SW480 (cell line): ENCODE results near the gene PMF1.
"Not testable (repeated sequence)": the region's sequence is repeated elsewhere in the genome, so short reads cannot be mapped to it uniquely, and the experiment has no call there.

ENCODE experiments used
- DNase-seq: peaks from one replicate; pipeline ENCODE4 v3.0.0-alpha.2; 2016; ENCODE audit warnings: low spot score

PMF1 gene

GRCh38 chr1:156212833-156213643, at the start of gene PMF1:
Gene PMF1 (plus strand): TSS chr1:156213007. CDS start chr1:156213016, 9 bp downstream.
- DNase-seq, result peak; percentile 92

- DNase-seq, result no peak
Measured at GRCh38 chr1:156163712-156164111, 49.1 kb upstream of the PMF1 start.

- no peak for DNase-seq
Measured at GRCh38 chr1:156164125-156164831, 48.5 kb upstream of the PMF1 start.

GRCh38 chr1:156165083-156165482, 47.7 kb upstream of the PMF1 start:
- no peak for DNase-seq

- no peak for DNase-seq
Measured at GRCh38 chr1:156167536-156167935, 45.3 kb upstream of the PMF1 start.

- DNase-seq, result no peak
Measured at GRCh38 chr1:156172696-156173470, 39.9 kb upstream of the PMF1 start.

- no peak for DNase-seq
Measured at GRCh38 chr1:156176610-156177210, 36.1 kb upstream of the PMF1 start.

- no peak for DNase-seq
Measured at GRCh38 chr1:156177919-156178654, 34.7 kb upstream of the PMF1 start.

GRCh38 chr1:156180471-156180870, 32.3 kb upstream of the PMF1 start:
- DNase-seq, result no peak

- DNase-seq, result not testable (repeated sequence)
Measured at GRCh38 chr1:156181391-156181924, 31.3 kb upstream of the PMF1 start.

- not testable (repeated sequence) for DNase-seq
Measured at GRCh38 chr1:156182010-156182779, 30.6 kb upstream of the PMF1 start.

- not testable (repeated sequence) for DNase-seq
Measured at GRCh38 chr1:156186347-156187177, 26.2 kb upstream of the PMF1 start.

GRCh38 chr1:156190265-156190664, 22.5 kb upstream of the PMF1 start:
- not testable (repeated sequence) for DNase-seq

GRCh38 chr1:156191292-156191964, 21.4 kb upstream of the PMF1 start:
- DNase-seq, result no peak

- DNase-seq, result no peak
Measured at GRCh38 chr1:156193208-156193487, 19.7 kb upstream of the PMF1 start.

GRCh38 chr1:156193488-156194299, 19.1 kb upstream of the PMF1 start, which contains the start of gene SLC25A44:
Gene SLC25A44 (plus strand): TSS chr1:156194104. CDS start chr1:156199848, 5,744 bp downstream.
- DNase-seq, result peak; percentile 97

GRCh38 chr1:156194300-156194652, 18.5 kb upstream of the PMF1 start:
- DNase-seq, result no peak

GRCh38 chr1:156195853-156196252, 17.0 kb upstream of the PMF1 start:
- no peak for DNase-seq
